Breast epithelium (tissue), 4 donors: Measurements from ENCODE around the gene GLRX2. TPM values are rescaled to one million over a fixed set of nuclear protein-coding genes. Genes with fewer than 3 reads are reported as not detected.

Experiments
- DNase-seq, 2 donors: peaks; one replicate each; pipeline ENCODE4 v3.0.0-alpha.2; 2019; ENCODE audit warnings: low spot score in 2 of 2
- H3K27ac ChIP-seq, 2 donors: fragments of 200-600 bp; sonication (generic) in 1 of 2; one replicate each; pipeline ENCODE4 v1.5.1; 2016 to 2019; ENCODE audit warnings: mild to moderate bottlenecking in 1 of 2
- H3K27me3 ChIP-seq, 2 donors: fragments of 200-600 bp; sonication (generic) in 1 of 2; one replicate each; pipeline versions ENCODE4 v1.5.1 to v1.6.0; 2017 to 2019; ENCODE audit warnings: control low read depth in 1 of 2, mild to moderate bottlenecking in 1 of 2
- H3K36me3 ChIP-seq: fragments of 200-600 bp; one replicate; pipeline ENCODE4 v1.5.1; 2019
- H3K4me1 ChIP-seq, 2 donors: fragments of 200-600 bp; sonication (generic); one replicate each; pipeline ENCODE4 v1.5.1; 2016 to 2019; ENCODE audit warnings: control low read depth in 1 of 2
- H3K4me3 ChIP-seq, 3 donors: fragments of 200-600 bp; sonication (generic); 1 replicate in 2 of 3; 2 replicates in 1 of 3; pipeline ENCODE4 v1.5.1; 2016 to 2019; ENCODE audit warnings: mild to moderate bottlenecking in 3 of 3, moderate library complexity in 2 of 3
- H3K9me3 ChIP-seq, 2 donors: fragments of 200-600 bp; sonication (generic) in 1 of 2; one replicate each; pipeline ENCODE4 v1.5.1; 2016 to 2019; ENCODE audit warnings: control low read depth in 1 of 2
- CTCF ChIP-seq, 3 donors: fragments of 450-650 bp; IDR thresholded peaks; one replicate each; pipeline ENCODE4 v1.5.1; 2016 to 2017; ENCODE audit warnings: antibody characterized with exemption in 3 of 3, mild to moderate bottlenecking in 3 of 3, moderate library complexity in 3 of 3
- POLR2A ChIP-seq: fragments of 450-650 bp; IDR thresholded peaks from one replicate; pipeline ENCODE4 v1.6.1; 2016; ENCODE audit warnings: antibody characterized with exemption, mild to moderate bottlenecking, moderate library complexity
- POLR2AphosphoS5 ChIP-seq, 3 donors: sonication (generic); formaldehyde crosslinking; IDR thresholded peaks; one replicate each; pipeline ENCODE4 v1.6.1; 2017; ENCODE audit warnings: antibody characterized with exemption in 3 of 3
- intact Hi-C: fragments of 100-400 bp; cut with DNase I; formaldehyde crosslinking; loops from one replicate; pipeline ENCODE4 v1.15.1; 2023; ENCODE audit warnings: low total_unique reads
- total RNA-seq, 3 donors: library from RNA; depleted of rRNA; stranded (reverse); fragments of >200 nt; gene quantifications; one replicate each; pipeline ENCODE4 v1.1.0, GENCODE V29; 2016

The GLRX2 gene
- total RNA-seq, 3 donors from 2014 or later, result 6.2 to 8.0 (median 6.9) TPM

GRCh38 chr1:193110864-193111263 lies 5.7 kb upstream of the GLRX2 start:
- Histone ChIP-seq H3K36me3 (no peaks in the 10 kb centered on the region), H3K27ac (no peak overlapping the region), H3K27me3 (no peaks in the 10 kb centered on the region), H3K4me3 (no peak overlapping the region), H3K9me3 (no peaks in the 10 kb centered on the region), H3K4me1 (no peaks in the 10 kb centered on the region)
- intact Hi-C loops, result no loop called here
- DNase-seq, result no peak
- no peak for TF ChIP-seq CTCF (IDR thresholded peaks at IDR 0.05)
- no peak for TF ChIP-seq POLR2A
- TF ChIP-seq POLR2AphosphoS5 (IDR thresholded peaks at IDR 0.05), result no peak

- no peak overlapping the region for H3K4me3 ChIP-seq
- no peak overlapping the region for H3K27ac ChIP-seq
- H3K36me3 ChIP-seq, result no peaks in the 10 kb centered on the region
- no peak for DNase-seq
- intact Hi-C loops, result no loop called here
- TF ChIP-seq CTCF (IDR thresholded peaks at IDR 0.05), result no peak
- TF ChIP-seq POLR2A, result no peak
- no peak for TF ChIP-seq POLR2AphosphoS5 (IDR thresholded peaks at IDR 0.05)
- no peaks in the 10 kb centered on the region for H3K27me3 ChIP-seq
- H3K9me3 ChIP-seq, result no peaks in the 10 kb centered on the region
- H3K4me1 ChIP-seq, result no peaks in the 10 kb centered on the region
Observed at GRCh38 chr1:193110246-193110645, 5.0 kb upstream of the GLRX2 start.

DNA sequence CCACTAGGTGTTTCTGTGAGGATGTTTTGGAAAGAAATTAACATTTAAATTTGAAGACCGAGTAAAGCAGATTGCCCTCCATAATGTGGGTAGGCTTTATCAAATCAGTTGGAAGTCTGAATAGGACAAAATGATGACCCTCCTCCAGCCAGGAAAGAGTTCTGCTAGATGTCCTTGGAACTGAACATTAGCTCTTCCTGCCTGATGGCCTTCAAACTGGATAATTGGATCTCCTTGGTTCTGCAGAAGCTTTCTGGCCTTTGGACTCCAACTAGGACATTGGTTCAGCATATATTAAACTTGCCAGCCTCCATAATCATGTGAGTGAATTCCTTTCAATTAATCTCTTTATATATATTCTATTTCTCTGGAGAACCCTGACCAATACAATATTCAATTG lies 4.4 kb upstream of the GLRX2 start:
- Histone ChIP-seq H3K27me3 (no peaks in the 10 kb centered on the region), H3K27ac (no peak overlapping the region), H3K9me3 (no peaks in the 10 kb centered on the region), H3K4me1 (no peaks in the 10 kb centered on the region), H3K36me3 (no peaks in the 10 kb centered on the region), H3K4me3 (no peak overlapping the region)
- DNase-seq, result no peak
- intact Hi-C loops, result no loop called here
- TF ChIP-seq POLR2AphosphoS5 (IDR thresholded peaks at IDR 0.05), result no peak
- TF ChIP-seq CTCF (IDR thresholded peaks at IDR 0.05), result no peak
- no peak for TF ChIP-seq POLR2A

GRCh38 chr1:193108471-193108870 lies 3.3 kb upstream of the GLRX2 start:
- Histone ChIP-seq H3K4me3 (no peak overlapping the region), H3K36me3 (no peaks in the 10 kb centered on the region), H3K9me3 (no peaks in the 10 kb centered on the region), H3K27ac (no peak overlapping the region), H3K4me1 (peaks cover 0 to 4% of the 10 kb centered on the region in 2 donors), H3K27me3 (no peaks in the 10 kb centered on the region)
- DNase-seq, result no peak
- TF ChIP-seq CTCF (IDR thresholded peaks at IDR 0.05) (no peak), POLR2A (no peak), POLR2AphosphoS5 (IDR thresholded peaks at IDR 0.05) (no peak)
- intact Hi-C loops, result no loop called here

DNA sequence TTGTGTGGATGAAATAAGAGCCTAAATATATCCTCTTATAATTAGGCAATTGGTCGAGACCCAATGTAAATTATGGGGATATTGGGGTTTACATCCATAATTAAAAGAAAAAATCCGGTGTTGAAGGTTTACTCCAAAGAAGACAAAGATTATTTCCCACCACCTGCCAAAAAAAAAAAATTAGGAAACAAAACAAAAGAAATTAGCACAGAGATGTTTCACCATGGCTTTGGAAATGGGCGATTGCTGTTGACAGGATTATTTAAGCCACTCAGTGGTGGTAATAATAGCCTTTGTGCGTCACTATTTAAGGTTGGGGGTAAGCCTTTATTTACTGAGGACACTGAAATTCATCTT lies 585 bp upstream of the GLRX2 start:
- no peak for TF ChIP-seq POLR2A
- TF ChIP-seq CTCF (IDR thresholded peaks at IDR 0.05), result no peak
- no peak for TF ChIP-seq POLR2AphosphoS5 (IDR thresholded peaks at IDR 0.05)
- intact Hi-C loops, result no loop called here
- DNase-seq, result no peak
- Histone ChIP-seq H3K4me1 (peaks cover 0 to 4% of the 10 kb centered on the region in 2 donors), H3K27me3 (no peaks in the 10 kb centered on the region), H3K9me3 (no peaks in the 10 kb centered on the region), H3K27ac (peak overlapping the region; percentile 84 to 95), H3K36me3 (no peaks in the 10 kb centered on the region), H3K4me3 (peak overlapping the region; percentile 81 to 88 (median 82))
